ENCODE results near the gene ENDOG. TPM values are rescaled to one million over a fixed set of nuclear protein-coding genes. Genes with fewer than 3 reads are reported as not detected.

The ENDOG gene
- total RNA-seq: 10 to 100 TPM; 40.9 to 97.2 (median 52.0) TPM
- polyA plus RNA-seq: 10 to 100 TPM; 51.3 to 98.8 TPM
- long read RNA-seq, donor 1, transcript ENDOG-201 (3 exons, 1,172 nt): major isoform, 110 of 117 reads
- long read RNA-seq, donor 1, partial matches to known transcripts: 3 of 117 reads
- long read RNA-seq, donor 1, other reads (novel, unspliced or antisense): 4 of 117 reads
- long read RNA-seq, donor 2, transcript ENDOG-201 (3 exons, 1,172 nt): major isoform, 99 of 110 reads
- long read RNA-seq, donor 2, partial matches to known transcripts: 2 of 110 reads
- long read RNA-seq, donor 2, other reads (novel, unspliced or antisense): 9 of 110 reads
- long read RNA-seq, donor 3, partial matches to known transcripts: 1 of 9 reads
- long read RNA-seq, donor 3, other reads (novel, unspliced or antisense): 4 of 9 reads

DNA sequence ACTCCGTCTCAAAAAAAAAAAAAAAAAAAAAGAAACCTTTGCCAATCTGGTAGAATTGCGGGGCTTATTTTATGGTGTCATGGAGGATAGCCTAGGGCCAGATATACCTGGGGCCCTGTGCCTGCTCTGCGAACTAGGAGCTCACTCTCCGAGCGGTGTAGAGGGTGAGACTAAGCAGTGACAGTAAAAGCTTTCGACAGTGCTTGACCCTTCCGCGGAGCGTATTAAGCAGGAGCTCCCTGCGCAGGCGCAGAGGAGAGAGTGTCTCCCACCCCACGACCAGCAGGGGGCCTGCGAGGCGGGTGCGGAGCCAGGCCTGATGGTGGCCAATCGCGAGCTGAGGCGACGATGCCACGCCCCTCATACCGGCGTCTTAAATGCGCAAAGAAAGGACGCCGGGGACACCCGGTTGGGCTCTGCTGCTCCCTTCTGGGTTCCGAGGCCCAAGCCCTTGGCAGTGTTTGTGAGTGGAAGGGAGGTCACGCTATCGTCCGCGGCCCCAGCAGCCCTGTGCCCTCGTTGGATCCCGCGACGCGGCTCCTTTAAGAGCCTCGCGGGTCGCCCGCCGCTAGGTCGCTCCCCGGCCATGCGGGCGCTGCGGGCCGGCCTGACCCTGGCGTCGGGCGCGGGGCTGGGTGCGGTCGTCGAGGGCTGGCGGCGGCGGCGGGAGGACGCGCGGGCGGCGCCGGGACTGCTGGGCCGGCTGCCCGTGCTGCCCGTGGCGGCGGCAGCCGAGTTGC lies at the start of gene ENDOG:
Gene ENDOG (plus strand): TSS at position 402 of the 740 bp plus-strand sequence. CDS start 185 bp downstream, at position 587.
- H3K27ac ChIP-seq: peak within 1 kb of the TSS; percentile 85 to 96 (median 92)
- H3K9me3 ChIP-seq: no peaks in the 10 kb centered on the region
- H3K4me1 ChIP-seq: peaks cover 6 to 22% (median 16%) of the 10 kb centered on the region in 9 donors
- peak; percentile 92 to 98 (median 96) for ATAC-seq
- no peaks in the 10 kb centered on the region for H3K27me3 ChIP-seq
- intact Hi-C loops (cut with DNase I): loop anchor here in 1 of 10 donors (2.0 kb wide), 1 partner anchor 31 kb away; the partner anchor contains the start of gene TBC1D13
- peaks cover 0 to 24% (median 10%) of the 10 kb centered on the region in 9 donors for H3K36me3 ChIP-seq
- H3K4me3 ChIP-seq: peak within 1 kb of the TSS; percentile 60 to 83 (median 70)
- TF ChIP-seq, protein P1, sequence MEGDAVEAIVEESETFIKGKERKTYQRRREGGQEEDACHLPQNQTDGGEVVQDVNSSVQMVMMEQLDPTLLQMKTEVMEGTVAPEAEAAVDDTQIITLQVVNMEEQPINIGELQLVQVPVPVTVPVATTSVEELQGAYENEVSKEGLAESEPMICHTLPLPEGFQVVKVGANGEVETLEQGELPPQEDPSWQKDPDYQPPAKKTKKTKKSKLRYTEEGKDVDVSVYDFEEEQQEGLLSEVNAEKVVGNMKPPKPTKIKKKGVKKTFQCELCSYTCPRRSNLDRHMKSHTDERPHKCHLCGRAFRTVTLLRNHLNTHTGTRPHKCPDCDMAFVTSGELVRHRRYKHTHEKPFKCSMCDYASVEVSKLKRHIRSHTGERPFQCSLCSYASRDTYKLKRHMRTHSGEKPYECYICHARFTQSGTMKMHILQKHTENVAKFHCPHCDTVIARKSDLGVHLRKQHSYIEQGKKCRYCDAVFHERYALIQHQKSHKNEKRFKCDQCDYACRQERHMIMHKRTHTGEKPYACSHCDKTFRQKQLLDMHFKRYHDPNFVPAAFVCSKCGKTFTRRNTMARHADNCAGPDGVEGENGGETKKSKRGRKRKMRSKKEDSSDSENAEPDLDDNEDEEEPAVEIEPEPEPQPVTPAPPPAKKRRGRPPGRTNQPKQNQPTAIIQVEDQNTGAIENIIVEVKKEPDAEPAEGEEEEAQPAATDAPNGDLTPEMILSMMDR (IDR thresholded peaks at IDR 0.05): peak; percentile 94 to 99 (median 99)
- peak; percentile 97 to 99 for DNase-seq
- 0 to 1% methylated on average over 67 to 70 of the region's 70 CpGs for WGBS, 2 donors

DNA sequence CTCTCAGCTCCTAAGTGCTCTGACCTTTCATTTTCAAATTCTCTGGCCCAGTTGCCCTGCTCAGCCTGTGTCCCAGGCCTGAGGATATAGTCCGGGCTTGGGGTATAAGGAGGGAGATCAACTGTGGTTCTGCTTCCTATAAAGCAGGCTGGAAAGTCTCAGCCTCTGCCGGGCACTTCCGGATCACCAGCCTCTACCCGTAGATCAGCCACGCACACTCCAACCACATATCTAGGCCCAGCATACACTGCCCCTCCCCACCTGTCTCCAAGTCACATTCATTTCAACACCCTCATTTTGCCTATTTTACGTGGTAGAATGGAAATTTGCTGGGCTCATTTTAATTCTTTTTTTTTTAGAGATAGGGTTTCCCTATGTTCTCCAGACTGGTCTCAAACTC lies 49.7 kb upstream of the ENDOG start:
- Histone ChIP-seq H3K4me1 (peaks cover 2 to 28% (median 23%) of the 10 kb centered on the region in 9 donors), H3K36me3 (peaks cover 0 to 22% (median 0%) of the 10 kb centered on the region in 9 donors), H3K4me3 (no peak overlapping the region), H3K27me3 (no peaks in the 10 kb centered on the region), H3K27ac (no peak overlapping the region), H3K9me3 (no peaks in the 10 kb centered on the region)
- ATAC-seq: no peak
- no peak for DNase-seq
- intact Hi-C loops (cut with DNase I): no loop called here
- TF ChIP-seq, protein P1 (IDR thresholded peaks at IDR 0.05): no peak
- 65 to 76% methylated on average over 6 of the region's 6 CpGs for WGBS, 2 donors

DNA sequence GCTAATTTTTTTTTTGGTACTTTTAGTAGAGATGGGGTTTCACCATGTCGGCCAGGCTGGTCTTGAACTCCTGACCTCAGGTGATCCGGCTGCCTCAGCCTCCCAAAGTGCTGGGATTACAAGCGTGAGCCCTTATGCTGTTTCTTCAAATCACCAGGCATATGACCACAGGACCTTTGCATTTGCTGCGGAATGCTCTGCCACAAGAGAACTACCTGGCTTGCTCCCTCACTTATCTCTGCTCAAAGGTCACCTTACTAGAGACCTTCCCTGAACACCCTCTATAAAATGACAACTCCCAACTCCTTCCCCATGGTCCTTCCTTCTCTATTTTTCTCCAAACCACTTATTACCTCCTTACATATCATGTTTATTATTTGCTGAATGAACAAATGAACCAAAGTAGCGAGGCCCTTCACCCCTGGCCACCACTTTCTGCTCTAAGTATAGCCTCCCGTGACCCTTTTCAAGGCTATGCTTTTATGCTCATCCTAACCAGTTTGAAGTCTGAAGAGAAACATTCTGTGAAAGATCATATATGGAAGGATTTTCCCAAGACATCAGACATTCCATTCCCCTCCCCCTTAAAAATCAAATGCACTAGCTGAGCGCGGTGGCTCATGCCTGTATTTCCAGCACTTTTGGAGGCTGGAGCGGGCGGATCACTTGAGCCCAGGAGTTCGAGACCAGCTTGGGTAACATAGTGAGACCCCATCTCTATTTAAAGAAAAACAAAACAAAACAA lies 47.8 kb upstream of the ENDOG start:
- peaks cover 2 to 28% (median 23%) of the 10 kb centered on the region in 9 donors for H3K4me1 ChIP-seq
- intact Hi-C loops (cut with DNase I): loop anchor here in 2 of 10 donors (1.0 to 5.0 kb wide), 3 partner anchors 17 to 68 kb away; partner anchors contain the start of genes PKN3 (in 1 of the 2) and TBC1D13 (in 1 of the 2)
- peak overlapping the region; percentile 64 to 97 (median 82) for H3K4me3 ChIP-seq
- WGBS, 2 donors: 78 to 86% methylated on average over 11 of the region's 11 CpGs
- TF ChIP-seq, protein P1 (IDR thresholded peaks at IDR 0.05): no peak
- H3K36me3 ChIP-seq: peaks cover 0 to 17% (median 0%) of the 10 kb centered on the region in 9 donors
- no peaks in the 10 kb centered on the region for H3K27me3 ChIP-seq
- ATAC-seq (no peak), DNase-seq (no peak)
- peaks cover 0 to 2% (median 0%) of the 10 kb centered on the region in 11 donors for H3K9me3 ChIP-seq
- H3K27ac ChIP-seq: peak overlapping the region in 8 of 10 donors; percentile 87 to 98 (median 96)

Data from heart right ventricle (tissue), 16 donors.